Stimulated activated CD4-positive, alpha-beta T cell treated with anti-CD3 and anti-CD28 coated beads, TNF-alpha, amount 100 ng/mL, for 24 hours (primary cell): ENCODE data around the gene LHFPL6.

ENCODE experiments used
- DNase-seq, 3 experiments: peaks; one replicate each; pipeline ENCODE4 v3.0.0-alpha.2; 2020; ENCODE audit warnings: low read depth in 3 of 3

Gene LHFPL6

DNA sequence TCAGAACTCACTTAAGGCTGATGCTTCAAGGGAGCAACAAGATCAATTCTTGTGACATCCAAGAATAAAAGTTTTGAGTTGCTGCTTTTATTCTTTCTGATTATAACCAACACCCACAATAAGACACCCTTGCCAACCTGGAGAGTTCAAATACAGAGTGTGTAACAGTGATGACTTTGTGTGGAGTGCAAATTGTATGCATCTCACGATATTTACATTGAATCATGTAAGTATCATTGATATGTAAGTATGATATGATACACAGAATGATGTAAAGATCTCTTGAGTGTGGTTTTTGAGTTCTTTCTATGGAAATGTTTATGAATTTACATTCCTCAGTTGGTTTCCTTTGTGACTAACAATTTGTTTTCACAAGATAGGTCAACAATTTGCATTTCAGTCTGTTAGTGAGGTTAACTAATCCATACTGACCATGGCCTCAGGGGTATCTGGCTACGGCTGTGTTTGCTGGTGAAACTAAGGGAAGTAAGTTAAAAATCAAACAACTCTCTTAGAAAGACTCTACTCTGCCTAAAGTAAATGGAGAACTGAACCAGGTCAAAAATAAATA lies 12.4 kb downstream of the LHFPL6 start:
- no peak for DNase-seq

DNA sequence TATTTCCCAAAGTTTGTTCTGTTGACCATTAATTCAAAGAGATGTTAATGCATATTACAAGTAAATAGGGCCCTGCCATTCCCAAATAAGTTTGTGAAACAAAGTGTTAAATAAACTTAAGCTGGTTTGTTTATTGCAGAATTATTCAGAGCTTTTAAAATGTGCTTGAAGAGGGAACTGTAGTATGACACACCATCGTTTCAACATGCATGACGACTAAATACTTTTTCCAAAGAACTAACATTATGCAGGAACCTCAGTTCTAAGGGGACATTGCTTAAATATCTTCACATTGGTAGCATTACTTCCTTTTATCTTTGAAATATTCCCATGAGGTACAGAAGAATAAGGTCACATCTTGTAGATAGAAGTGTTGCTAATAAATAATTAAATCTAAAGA lies 14.6 kb downstream of the LHFPL6 start:
- DNase-seq = no peak

DNA sequence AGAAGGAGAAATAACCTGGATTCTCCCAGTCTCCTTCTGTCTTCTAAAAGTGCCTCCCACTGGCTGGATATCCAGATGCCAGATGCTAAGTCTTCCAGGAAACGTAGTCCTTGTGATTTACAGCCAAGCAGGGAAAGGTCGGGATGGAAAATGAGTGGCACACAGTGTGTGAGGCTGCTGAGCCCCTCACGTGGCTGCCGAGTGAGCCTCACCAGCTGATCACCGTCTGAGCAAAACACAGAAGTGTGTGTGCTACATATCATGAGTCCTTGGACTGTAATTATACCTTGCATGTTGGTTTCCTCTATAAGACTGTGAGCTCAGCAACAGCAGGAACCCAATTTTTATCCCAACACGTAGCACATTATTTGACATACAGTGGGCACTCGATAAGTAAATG lies 15.1 kb downstream of the LHFPL6 start:
- no peak for DNase-seq

DNA sequence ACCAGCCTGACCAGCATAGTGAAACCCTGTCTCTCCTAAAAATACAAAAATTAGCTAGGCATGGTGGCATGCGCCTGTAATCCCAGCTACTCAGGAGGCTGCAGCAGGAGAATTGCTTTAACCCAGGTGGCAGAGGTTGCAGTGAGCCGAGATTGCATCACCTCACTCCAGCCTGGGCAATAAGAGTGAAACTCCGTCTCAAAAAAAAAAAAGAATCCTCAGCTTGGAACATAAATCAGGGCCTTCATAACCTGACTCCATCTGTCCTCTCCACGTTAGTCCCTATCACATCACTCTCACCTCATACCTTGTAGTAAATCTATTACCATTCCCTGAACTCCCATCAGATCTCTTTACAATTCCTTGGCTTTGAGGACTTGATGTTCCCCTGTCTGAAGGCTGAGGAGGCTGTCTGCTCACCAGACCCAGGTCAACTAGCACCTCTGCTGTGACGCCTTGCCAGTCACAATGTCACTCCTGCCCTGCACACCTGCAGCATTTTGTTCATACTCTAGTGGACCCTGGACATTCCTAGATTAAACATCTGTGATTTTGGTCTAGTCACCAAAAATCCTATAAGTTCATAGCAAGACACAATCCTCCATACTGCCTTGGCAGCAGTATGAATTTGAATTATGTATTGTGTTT lies 15.9 kb downstream of the LHFPL6 start:
- DNase-seq = no peak

DNA sequence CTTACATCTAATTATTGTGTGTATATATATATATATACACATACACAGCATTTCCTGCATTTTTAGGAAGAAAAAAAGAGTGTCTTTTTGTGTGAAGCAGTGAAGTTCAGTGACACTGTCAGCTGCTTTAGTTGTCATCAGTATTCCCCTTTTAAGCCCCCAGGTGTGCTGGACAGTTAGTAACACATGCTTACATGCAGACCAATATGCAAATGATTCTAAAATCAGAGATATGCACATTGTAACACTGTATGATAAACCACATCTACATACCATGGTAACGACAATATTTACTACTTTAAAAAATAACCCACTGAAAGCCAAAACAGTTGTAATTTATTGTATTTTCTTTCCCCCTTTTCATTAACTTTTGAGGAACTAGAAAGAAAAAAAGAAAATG lies 16.8 kb downstream of the LHFPL6 start:
- DNase-seq = no peak

DNA sequence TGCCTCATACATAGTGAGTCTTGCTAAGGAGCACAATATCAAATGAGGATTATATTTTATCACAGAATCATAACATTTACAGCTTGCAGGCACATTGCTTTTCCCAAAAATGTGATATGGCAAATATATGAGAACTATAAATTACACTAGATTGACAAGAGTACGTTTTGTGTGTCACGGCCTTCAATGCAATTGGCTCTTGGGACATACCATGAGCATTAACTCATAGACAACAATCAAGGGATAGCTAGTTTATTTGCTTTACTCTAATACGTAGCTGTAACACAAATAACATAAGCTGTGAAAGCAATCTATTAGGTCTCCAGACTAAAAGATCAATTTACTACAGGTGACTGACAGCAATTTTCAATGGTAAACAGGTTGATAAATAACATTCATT lies 17.8 kb downstream of the LHFPL6 start:
- DNase-seq = no peak

DNA sequence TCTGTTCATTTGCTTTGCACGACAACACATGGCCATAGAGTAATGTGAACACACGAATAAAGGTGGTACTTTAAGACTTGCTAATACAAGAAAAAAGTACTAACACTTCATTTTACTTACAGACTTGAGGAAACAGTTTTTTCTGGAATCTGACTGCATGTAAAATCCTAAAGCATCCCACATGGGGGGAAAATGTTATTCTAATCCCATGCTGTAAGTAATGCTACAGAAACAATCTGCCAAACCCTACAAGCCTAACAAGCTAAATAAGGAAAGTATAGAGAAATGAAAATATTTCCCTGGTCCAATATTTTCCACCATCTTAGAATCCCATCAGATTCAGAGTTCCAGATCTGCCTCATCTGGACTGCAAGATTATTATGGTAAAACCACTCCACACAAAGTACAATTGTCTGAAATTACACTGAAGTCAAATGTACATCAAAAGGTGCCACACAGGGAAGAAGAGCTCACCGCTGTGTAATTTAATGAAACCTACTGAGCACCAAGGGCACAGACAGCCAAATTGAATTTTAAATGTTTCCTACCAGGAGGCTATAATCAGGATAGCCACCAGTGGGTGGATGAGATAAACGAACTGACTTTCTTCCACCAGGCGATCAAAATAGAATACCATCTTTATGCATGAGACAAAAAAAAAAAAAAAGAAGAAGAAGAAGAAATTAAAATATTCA lies 22.0 kb downstream of the LHFPL6 start:
- DNase-seq = no peak

DNA sequence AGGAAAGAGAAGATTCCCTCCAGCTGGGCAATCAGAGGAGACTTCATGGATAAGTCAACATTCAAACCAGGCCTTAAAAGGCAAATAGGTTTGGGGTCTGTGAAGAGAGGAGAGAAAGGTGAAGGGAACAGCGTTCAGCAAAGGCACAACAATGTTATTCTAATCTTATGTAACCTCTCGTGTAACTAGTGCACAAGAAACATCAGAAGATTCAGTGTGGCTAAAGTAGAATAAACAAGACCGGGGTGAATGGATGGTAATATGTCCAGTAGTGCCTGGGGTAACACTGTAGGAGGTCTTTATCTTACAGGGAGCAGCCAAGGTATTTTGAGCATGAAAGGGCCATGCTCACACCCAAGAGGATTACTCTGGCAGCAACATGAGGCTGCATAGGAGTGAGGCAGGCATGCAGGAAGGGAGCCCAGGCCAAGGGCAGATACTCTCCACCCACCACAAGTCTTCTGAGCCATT lies 24.1 kb downstream of the LHFPL6 start:
- DNase-seq = no peak

DNA sequence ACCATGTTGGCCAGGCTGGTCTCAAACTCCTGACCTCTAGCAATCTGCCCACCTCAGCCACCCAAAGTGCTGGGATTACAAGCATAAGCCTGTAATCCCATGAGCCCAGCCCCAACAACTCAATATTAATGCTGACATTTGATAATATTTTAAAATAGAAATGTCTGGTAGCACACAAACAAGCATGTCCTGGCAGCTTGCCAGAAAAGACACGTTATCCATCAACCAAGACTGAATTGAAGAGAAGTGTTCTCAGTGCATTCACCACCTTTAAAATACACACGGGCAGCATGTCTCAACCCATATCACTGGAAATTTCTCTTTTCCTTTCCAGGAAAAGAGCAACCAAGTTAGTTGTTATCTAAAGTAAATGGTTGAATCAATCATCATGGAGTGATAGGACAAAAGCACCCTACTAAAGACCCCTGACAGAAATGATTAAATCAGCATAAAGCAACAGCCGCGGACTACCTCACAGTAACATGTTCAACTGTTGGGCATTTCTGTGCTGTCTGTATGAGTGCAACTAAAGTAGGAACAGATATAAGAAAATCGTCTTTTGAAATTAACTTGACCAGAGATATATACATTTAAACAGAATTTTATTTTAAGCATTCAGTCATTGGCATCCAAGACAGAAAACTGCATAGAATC lies 25.0 kb downstream of the LHFPL6 start:
- DNase-seq = no peak

DNA sequence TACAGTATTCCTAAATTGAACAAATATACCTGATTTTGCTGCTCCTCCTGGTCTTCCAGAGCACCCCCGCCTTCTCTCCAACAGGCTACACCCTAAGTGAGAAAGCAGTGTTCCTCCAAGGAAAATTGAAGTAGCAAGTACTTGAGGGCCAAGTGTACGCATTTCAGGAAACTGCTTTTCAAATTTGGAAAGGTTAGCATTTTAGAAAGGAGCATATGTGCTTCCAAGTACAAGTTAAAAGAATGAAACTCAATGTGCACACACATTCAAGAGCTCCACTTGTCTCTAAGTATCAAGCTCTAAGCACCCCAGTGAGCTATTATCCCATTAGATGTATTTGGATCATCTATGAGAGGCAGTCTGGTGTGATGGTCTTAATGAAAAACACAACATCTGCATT lies 25.8 kb downstream of the LHFPL6 start:
- DNase-seq = no peak

DNA sequence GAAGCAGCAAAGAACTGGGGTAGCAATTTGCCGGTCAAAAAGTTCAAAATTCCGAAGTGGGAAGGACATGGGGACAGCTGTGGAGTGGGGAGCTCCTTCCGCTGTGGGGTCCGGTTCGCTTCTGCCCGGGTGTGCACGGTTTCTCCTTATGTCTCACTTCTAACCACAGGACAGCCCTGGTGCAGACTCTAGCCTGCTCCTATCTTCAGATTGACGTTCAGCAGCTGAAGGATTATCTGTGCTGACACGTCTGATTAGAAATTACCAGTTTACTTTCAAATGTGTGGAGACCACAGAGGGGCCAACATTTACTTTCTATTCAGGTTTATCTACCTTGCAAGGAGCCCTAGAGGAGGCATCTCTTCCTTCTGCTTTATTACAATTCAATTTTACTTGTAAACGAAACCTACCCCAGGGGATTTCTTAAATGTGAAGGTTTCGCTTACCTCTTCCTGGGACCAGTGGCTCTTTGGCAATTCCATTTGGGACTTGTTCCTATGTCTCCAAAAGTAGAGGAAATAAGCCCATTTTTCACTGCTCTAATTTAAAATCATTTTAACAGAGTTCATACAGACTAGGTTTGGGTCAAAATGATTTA lies 27.3 kb downstream of the LHFPL6 start:
- DNase-seq = no peak

DNA sequence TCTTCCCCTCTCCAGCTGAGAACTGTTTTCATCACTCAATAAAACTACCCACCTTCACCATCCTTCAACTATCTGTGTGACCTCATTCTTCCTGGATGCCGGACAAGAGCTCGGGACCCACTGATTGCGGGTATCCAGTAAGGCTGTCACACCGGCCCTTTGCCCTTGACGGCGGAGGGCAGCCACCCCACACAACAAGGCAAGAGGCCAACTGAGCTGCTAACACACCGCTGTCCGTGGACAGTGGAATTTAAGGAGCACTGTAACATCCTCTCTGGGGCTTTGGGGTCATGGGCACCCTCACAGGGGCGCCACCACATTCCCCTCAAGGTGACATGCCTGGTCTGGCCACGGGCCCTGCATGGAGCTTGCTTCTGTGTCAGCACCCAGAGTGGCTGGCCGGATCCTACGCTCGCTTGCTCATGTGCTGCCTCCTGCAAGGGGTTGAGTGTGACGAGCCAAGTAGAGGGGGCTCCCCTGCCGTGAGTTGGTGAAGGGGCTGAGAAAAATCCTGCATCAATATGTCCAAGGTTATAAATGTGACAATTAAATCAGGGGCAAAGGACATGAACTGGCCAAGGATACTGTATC lies 31.4 kb downstream of the LHFPL6 start:
- no peak for DNase-seq

DNA sequence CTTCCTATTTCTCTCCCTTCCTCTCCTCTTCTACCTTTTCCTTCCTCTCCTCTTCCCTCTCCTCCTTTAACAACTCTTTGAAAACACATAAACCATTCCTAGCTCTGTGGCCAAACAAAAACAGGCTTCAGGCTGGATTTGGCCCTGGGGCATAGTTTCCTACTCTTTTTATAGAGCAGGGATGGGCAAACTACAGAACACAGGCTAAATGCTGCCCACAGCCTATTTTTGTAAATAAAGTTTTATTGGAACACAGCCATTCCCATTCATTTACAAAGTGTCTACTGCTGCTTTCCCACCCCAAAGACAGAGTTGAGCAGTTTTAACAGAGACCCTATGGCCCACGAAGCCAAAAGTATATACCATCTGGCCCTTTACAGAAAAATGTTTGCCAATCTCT lies 35.4 kb downstream of the LHFPL6 start:
- DNase-seq = no peak

DNA sequence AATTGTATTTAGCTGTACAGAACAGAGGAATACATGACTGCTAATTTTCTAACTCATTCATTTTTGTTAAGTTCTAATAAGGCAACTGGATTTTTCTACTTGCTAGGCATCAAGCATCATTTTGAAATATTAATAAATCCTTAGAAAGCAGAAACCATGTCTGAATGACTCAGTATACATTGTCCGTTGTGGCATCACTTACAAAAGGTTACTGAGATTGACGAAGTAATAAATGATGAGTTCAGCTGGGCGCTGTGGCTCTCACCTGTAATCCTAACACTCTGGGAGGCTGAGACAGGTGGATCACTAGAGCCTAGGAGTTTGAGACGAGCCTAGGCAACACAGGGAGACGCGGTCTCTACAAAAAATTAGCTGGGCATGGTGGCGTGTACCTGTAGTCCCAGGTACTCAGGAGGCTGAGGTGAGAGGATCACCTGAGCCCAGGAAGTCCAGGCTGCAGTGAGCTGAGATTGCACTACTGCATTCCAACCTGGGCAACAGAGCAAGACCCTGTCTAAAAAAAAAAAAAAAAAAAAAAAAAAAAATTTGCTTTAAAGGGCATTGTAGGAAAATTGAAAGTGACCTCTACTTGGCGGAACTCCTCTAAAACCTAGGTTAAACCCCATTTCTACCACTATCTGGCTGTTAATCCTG lies 36.6 kb downstream of the LHFPL6 start:
- no peak for DNase-seq

DNA sequence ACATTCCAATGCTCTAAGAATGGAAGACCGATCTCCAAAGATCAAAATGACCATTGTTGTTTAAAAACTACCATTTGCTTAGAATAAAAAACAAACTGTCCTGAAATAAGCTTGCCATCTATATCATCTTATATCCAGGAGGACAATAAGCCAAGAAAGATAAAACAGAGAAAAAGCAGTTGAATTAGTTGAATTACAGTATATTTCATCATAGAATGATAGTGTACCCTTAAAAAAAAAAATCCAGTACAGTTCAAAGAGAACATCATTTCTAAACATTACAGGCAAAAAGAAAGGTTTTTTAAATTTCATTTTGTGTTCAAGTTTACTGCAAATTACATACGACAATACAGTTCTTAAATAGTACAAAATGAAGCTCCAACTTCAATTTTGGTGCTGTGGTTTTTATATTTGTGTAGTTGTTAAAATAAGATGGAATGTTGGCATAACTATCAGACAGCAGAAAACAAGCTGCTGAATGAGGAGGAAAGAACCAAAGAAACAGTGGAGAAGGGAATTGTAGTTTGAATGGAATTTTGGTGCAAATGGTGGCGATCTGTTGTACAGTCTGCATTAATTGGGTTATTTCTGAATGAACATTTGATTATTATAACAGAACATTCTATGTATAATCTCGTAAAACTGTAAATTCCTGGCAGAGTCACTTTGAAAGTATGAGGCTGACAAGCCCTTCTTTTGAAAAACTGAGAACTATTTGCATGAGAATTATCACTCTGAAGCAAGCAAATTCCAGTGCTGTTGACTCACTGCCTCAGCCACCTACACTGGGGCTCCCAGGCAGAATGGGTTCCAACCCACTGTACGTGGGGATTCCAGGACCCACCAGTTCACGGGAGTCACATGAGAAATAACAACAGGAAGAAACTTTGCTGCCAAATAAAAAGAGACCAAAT lies 37.7 kb downstream of the LHFPL6 start:
- no peak for DNase-seq

DNA sequence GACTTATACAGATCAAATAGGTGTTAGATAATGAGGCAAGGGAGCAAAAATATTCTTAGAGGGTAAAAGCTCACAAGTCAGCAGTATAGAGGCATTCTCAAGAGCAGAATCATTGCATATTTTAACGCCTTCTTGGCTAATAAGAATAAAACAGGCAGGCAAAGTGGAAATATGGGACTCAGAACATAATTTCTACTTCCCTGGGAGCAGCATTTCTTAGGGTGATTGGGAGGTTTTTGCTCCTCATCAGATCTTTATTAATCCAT lies 39.6 kb downstream of the LHFPL6 start:
- DNase-seq = no peak

DNA sequence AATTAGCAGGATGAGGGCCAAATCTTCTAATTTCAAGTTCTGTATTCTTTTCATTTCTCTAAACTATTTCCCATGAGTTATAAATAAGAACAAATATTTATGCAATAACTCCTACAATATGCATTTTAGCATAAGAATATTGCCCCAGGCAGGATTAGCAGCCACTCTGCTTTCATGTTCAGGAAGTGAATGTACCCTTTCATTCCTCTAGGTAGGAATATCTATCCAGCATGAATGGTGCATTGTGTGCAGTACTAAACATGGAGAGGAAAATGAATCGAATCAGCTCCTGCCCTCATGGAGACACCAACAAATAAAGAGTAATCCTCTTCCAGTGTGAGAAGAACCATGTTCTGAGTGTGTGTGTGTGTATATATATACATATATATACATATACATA lies 41.0 kb downstream of the LHFPL6 start:
- DNase-seq = no peak

DNA sequence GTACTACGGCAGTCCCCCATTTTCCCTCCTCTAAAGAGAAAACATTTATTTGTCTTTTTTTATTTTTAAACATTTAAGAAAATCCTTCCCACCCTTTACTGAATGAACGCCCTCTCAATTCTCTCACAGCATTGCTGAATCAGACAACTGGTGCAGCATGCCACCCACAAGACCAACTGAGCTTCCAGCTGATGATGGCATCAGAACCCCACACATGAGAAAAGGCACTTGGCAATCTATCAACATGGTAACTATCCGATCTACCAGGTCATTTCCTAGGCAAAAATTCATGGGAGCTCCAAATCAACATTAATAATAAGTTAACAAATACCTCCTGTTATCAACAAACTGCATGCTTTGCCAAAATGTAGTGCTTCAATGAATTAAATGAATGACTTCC lies 43.1 kb downstream of the LHFPL6 start:
- DNase-seq = no peak

DNA sequence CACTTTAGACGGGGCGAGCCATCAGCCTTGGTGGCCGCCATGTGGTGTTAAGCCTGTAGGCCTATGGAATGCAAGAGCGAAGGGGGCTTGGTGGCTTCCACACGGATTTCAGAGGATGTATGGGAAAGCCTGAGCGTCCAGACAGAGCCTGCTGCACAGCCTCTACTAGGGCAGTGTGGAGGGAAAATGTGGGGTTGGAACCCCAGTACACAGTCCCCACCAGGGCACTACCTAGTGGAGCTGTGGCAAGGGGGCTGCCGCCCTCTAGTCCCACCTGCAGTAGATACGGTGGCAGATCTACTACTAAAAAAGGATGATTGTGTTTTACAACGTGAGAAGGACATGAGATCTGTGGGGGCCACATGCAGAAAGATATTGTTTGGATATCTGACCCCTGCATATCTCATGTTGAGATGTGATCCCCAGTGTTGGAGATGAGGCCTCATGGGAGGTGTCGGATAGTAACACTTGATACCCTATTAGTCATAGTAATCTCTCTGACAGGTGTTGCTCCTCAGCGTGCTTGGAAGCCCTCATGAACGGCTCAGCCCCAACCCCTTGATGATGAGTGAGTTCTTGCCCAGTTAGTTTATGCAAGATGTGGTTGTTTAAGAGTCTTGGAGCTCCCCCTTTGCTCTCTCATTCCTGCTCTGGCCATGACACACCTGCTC lies 45.6 kb downstream of the LHFPL6 start:
- no peak for DNase-seq

DNA sequence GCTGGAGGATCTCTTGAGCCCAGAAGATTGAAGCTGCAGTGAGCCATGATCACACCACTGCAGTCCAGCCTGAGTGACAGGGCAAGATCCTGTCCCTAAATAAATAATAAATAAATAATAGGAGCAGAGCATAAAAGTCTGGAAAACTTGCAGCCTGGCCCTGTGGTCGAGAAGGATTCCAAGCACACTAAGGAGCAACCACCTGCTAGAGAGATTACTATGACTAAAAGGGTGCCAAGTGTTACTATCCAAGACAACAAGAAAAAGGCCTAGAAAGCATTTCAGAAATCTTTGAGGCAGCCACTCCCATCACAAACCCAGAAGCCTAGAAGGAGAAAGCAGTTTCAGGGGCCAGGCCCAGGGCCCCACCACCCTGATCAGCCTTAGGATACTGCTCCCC lies 46.1 kb downstream of the LHFPL6 start:
- DNase-seq = no peak
